ENCODE data around the gene TMEM17. TPM values are rescaled to one million over a fixed set of nuclear protein-coding genes. Genes with fewer than 3 reads are reported as not detected.

TMEM17 gene
- polyA plus RNA-seq, 3 donors = 0.08 to 0.26 (median 0.10) TPM

GRCh38 chr2:62460175-62460574, 45.8 kb downstream of the TMEM17 start:
- Histone ChIP-seq H3K9me3 (replicated peaks in 1 of 2; ENCODE audit: control insufficient read depth in 1 of 2, insufficient read depth in 1 of 2, low read length in 2 of 2) (no peaks in the 10 kb centered on the region), H3K9ac (ENCODE audit: insufficient read depth, low read length, poor library complexity, severe bottlenecking) (no peak overlapping the region), H3K36me3 (replicated peaks in 1 of 2; ENCODE audit: control insufficient read depth in 1 of 2, insufficient read depth in 2 of 2, low read length in 2 of 2) (no peaks in the 10 kb centered on the region), H4K20me1 (ENCODE audit: insufficient read depth, low read length) (no peaks in the 10 kb centered on the region), H3K27ac (ENCODE audit: low read depth in 1 of 2, low read length in 2 of 2) (no peak overlapping the region), H3K4me1 (ENCODE audit: control insufficient read depth in 1 of 2, insufficient read depth in 2 of 2, low read length in 2 of 2) (peaks cover 8 to 13% of the 10 kb centered on the region in 2 donors), H3K4me2 (replicated peaks; ENCODE audit: extremely low read depth, low read length, poor library complexity, severe bottlenecking) (no peak overlapping the region), H3K27me3 (ENCODE audit: control insufficient read depth in 2 of 2, insufficient read depth in 2 of 2, low read length in 2 of 2) (no peaks in the 10 kb centered on the region), H3K4me3 (replicated peaks in 1 of 3; ENCODE audit: low read depth in 2 of 3, low read length in 3 of 3) (no peak overlapping the region), H3K79me2 (ENCODE audit: insufficient read depth, low read length) (no peaks in the 10 kb centered on the region), H2AFZ (ENCODE audit: insufficient read depth, low read depth, low read length, poor library complexity, severe bottlenecking) (no peak overlapping the region)
- DNase-seq = no peak
- intact Hi-C loops (cut with micrococcal nuclease) = no loop called here
- H3K36me3 Mint-ChIP-seq = no peaks in the 10 kb centered on the region
- TF ChIP-seq CTCF (IDR thresholded peaks at IDR 0.05) = no peak
- 62% methylated on average over 4 of the region's 5 CpGs for WGBS (ENCODE audit: insufficient coverage)
- H3K4me3 Mint-ChIP-seq = no peak overlapping the region
- H3K27ac Mint-ChIP-seq = peak overlapping the region in 1 of 7 donors; percentile 32
- peaks cover 4 to 17% (median 5%) of the 10 kb centered on the region in 3 donors for H3K27me3 Mint-ChIP-seq (ENCODE audit: low read depth in 3 of 3)
- no peaks in the 10 kb centered on the region for H3K9me3 Mint-ChIP-seq
- H3K4me1 Mint-ChIP-seq = peaks cover 19% of the 10 kb centered on the region

DNA sequence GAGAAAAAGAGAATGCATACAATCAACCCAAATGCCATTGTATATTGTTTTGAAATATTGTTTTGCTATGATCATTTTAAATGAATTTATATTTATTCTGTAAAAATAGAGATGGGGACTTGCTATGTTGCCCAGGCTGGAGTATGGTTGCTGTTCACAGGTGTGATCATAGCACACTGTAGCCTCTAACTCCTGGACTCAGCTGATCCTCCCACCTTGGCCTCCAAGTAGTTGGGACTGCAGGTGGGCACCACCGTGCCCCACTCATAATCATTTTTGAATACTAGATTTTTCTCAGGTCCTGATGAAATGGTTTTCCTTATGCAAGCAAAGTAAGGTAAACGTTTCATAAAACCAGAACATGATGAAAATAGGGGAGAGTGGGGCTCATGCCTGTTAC, 46.3 kb downstream of the TMEM17 start:
- H3K4me2 ChIP-seq (replicated peaks; ENCODE audit: extremely low read depth, low read length, poor library complexity, severe bottlenecking) = no peak overlapping the region
- WGBS (ENCODE audit: insufficient coverage) = no CpG with 5 or more reads among the region's 2 CpGs
- H3K4me1 Mint-ChIP-seq = peaks cover 14% of the 10 kb centered on the region
- H3K9me3 Mint-ChIP-seq = no peaks in the 10 kb centered on the region
- H3K27ac Mint-ChIP-seq = no peak overlapping the region
- H3K9ac ChIP-seq (ENCODE audit: insufficient read depth, low read length, poor library complexity, severe bottlenecking) = no peak overlapping the region
- peaks cover 4 to 17% (median 5%) of the 10 kb centered on the region in 3 donors for H3K27me3 Mint-ChIP-seq (ENCODE audit: low read depth in 3 of 3)
- no peak for DNase-seq
- H3K4me3 ChIP-seq (replicated peaks in 1 of 3; ENCODE audit: low read depth in 2 of 3, low read length in 3 of 3) = no peak overlapping the region
- H3K79me2 ChIP-seq (ENCODE audit: insufficient read depth, low read length) = no peaks in the 10 kb centered on the region
- no peaks in the 10 kb centered on the region for H3K9me3 ChIP-seq (replicated peaks in 1 of 2; ENCODE audit: control insufficient read depth in 1 of 2, insufficient read depth in 1 of 2, low read length in 2 of 2)
- H3K4me3 Mint-ChIP-seq = no peak overlapping the region
- no peak overlapping the region for H3K27ac ChIP-seq (ENCODE audit: low read depth in 1 of 2, low read length in 2 of 2)
- no peak for TF ChIP-seq CTCF (IDR thresholded peaks at IDR 0.05)
- H2AFZ ChIP-seq (ENCODE audit: insufficient read depth, low read depth, low read length, poor library complexity, severe bottlenecking) = no peak overlapping the region
- H3K4me1 ChIP-seq (ENCODE audit: control insufficient read depth in 1 of 2, insufficient read depth in 2 of 2, low read length in 2 of 2) = peaks cover 8 to 13% of the 10 kb centered on the region in 2 donors
- no peaks in the 10 kb centered on the region for H3K27me3 ChIP-seq (ENCODE audit: control insufficient read depth in 2 of 2, insufficient read depth in 2 of 2, low read length in 2 of 2)
- no peaks in the 10 kb centered on the region for H3K36me3 Mint-ChIP-seq
- no peaks in the 10 kb centered on the region for H3K36me3 ChIP-seq (replicated peaks in 1 of 2; ENCODE audit: control insufficient read depth in 1 of 2, insufficient read depth in 2 of 2, low read length in 2 of 2)
- intact Hi-C loops (cut with micrococcal nuclease) = loop anchor here (5.0 kb wide), 2 partner anchors 318 to 1403 kb away; no protein-coding TSS in a partner anchor
- no peaks in the 10 kb centered on the region for H4K20me1 ChIP-seq (ENCODE audit: insufficient read depth, low read length)

Measured in CD14-positive monocyte (primary cell).